Activated CD8-positive, alpha-beta memory T cell treated with anti-CD3 and anti-CD28 coated beads for 24 hours (primary cell): ENCODE data around the gene SC5D.

Source experiments
- DNase-seq: peaks from one replicate; pipeline ENCODE4 v3.0.0-alpha.2; 2020

The SC5D gene

GRCh38 chr11:121292495-121293287, at the start of gene SC5D:
Gene SC5D, plus strand, starts transcription at chr11:121292771. Its CDS starts 10,605 bp downstream, at chr11:121303376.
- DNase-seq, result peak; percentile 96

DNA sequence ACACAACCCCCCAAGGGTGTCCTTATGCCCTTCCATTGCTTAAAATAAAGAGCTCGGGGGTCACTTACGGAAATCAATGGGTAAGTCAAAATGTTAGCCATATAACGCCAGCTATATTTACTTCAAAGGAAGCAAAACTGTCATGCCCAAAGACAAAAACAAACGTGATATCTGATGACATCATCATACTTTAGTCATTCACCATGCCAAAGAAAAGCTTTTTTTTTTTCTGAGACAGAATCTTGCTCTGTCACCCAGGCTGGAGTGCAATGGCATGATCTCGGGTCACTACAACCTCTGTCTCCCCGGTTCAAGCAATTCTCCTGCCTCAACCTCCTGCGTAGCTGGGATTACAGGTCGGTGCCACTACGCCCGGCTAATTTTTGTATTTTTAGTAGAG, 47.7 kb upstream of the SC5D start:
- DNase-seq, result no peak

DNA sequence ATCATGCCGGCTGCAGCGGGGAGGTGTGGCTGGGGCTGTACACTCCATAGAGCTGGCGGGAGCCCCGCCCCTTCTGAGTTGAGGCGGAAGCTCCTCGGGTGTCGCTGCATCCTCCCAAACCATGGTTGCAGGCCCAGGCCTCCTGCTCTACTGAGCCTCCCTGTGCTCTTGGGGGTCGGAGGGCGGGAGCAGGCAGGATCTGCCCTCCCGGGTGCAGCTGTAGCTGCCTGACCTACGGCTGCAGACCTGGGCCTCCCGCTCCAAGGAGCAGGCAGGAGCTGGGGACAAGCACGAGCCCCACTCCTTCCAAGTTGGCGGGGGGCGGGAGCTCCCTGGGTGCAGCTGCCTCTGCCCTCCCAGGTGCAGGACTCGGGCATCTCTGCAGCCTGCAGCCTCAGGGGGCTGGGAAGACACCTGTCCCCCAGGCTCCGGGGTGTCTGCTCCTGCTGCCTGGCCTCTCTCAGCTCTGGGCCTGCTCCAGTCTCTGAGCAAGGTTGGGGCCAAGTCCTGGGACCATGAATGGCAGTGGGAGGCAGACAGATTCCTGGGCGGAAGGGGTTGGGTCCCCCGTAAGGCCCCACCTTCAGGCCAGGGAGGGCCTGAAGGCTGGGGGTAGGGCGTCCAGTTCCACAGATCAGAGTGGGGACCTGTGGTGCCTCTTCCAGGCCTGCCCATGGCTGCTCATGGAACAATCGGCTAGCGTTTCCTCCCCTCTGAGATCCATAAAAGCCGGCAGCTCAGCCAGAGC, 46.4 kb upstream of the SC5D start:
- no peak for DNase-seq

- no peak for DNase-seq
Observed at GRCh38 chr11:121246769-121247035, 45.9 kb upstream of the SC5D start.

GRCh38 chr11:121248496-121248895, 44.1 kb upstream of the SC5D start:
- DNase-seq, result no peak

DNA sequence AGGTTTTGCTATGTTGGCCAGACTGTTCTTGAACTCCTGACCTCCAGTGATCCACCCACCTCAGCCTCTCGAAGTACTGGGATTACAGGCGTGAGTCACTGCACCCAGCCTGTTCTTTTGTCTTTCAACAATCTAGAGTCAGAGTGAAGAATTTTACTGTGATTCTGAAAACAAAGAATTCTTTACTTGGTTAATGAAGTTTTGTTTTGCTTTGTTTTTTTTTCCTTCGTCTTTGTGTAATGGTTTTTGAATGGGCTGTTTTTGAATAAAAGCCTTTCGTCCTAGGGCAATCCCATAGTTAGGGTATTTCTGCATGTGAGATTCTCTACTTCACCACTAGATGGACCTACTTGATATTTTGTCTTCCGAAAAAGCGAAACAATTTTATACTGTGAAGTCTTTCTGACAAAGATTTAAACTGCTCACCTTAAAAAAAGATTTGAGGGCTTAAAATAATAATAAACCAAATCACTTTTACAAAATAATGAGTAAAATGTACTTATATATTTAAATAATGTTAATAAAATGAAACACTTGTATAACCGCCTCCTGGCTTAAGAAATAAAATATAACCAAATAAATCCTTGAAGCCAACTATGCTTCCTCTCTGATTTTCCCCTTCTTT, 43.4 kb upstream of the SC5D start:
- DNase-seq, result no peak

GRCh38 chr11:121250843-121251242, 41.7 kb upstream of the SC5D start:
- no peak for DNase-seq

GRCh38 chr11:121253951-121254350, 38.6 kb upstream of the SC5D start:
- no peak for DNase-seq

GRCh38 chr11:121254756-121255155, 37.8 kb upstream of the SC5D start:
- no peak for DNase-seq

DNA sequence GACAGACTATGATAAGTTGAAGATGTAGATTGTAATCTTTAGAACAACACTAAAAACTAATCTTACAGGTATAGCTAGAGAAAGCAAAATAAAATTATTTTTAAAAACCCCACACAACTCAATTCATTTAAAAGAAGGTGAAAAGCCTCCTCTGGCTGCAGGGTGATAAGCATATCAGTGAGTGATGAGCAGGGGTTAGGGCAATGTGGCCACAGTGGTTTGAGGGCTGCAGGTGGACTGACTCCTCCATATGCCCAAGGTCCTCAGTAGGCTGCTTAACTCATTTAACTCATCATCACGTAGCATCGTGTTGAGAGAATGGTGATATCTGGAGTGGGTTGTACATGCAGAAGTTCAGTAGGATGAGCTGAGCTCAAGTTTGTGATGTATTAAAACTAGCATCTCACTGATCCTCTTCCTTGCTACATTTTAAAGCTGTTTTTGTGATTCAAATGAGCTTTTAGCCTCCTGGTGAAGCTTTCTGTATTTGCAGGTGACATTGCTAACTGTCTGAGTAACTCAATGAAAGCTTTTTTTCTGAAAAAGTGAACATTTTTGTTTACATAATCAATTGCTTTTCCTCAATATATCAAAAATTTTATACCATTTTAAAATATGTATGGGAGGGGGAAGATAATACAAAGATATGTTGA, 37.0 kb upstream of the SC5D start:
- no peak for DNase-seq

- no peak for DNase-seq
Observed at GRCh38 chr11:121257289-121257688, 35.3 kb upstream of the SC5D start.

GRCh38 chr11:121257976-121258375, 34.6 kb upstream of the SC5D start:
- no peak for DNase-seq

DNA sequence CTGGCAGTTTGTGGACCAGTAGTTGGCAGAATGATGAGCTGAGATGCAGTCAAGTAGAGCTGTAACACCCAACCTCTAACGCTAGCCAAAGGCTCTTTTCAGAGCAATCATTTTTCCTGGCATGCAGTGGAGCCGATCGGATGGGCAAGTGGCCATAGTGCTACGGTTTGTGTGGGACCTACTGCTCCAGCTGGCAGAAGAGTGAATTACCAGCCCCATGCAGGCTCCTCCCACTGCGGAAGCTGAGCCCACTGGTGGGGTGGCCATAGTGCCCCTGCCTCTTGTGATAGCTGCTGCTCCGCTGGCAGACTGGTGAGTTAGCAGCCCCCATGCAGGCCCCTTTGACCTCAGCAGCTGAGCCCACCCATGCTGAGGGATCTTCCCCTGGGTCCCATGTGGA, 27.0 kb upstream of the SC5D start:
- no peak for DNase-seq

- no peak for DNase-seq
Observed at GRCh38 chr11:121268581-121268980, 24.0 kb upstream of the SC5D start.

DNA sequence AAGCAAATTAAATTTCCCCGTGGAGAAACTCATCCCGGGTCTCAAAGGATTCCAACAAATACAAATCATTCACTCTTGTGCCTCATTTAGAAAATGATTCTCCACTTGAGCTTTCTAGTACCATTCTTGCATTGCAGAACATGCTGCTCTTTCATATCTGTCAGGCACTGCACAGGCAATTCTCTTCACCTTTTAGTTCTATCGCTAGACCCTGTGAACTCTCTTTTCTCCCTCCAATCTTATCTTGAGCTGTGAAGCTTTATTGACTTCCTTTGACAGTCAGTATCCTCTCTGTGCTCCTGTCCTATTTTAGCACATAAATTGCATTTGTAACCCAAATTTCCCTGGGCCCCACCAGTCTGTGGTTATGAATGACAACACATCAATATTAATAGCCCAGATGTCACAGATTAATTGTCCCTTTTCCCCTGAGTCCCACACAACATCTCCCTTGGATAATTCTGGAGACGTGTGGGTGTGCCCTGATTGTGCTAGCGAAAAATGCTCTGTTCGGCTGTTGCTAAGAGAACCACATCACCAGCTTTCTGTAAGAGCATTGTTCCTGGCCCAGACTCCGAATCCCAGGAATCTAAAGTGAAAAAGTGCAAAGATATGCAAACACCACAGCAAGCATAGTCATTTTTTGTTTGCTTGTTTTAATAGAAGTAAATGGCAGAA, 22.4 kb upstream of the SC5D start:
- DNase-seq, result no peak

- no peak for DNase-seq
Observed at GRCh38 chr11:121274332-121274991, 18.1 kb upstream of the SC5D start.

DNA sequence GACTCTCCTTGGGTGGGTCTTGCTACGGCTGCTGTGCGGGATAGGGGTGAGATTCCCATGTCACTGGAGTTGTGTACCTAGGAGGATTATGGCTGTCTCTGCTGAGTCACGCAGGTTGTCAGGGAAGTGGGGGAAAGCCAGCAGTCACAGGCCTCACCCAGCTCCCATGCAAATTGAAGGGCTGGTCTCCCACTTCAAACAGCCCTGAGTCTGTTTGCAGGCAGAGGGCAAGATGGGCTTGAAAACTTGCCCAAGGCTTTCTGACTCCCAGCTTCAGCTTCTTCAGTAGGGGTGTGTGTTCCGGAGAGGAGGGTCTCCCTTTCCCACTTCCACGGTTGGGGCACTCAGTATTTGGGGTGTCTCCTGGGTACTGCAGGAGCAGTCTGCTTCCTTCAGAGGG, 10.9 kb upstream of the SC5D start:
- no peak for DNase-seq

DNA sequence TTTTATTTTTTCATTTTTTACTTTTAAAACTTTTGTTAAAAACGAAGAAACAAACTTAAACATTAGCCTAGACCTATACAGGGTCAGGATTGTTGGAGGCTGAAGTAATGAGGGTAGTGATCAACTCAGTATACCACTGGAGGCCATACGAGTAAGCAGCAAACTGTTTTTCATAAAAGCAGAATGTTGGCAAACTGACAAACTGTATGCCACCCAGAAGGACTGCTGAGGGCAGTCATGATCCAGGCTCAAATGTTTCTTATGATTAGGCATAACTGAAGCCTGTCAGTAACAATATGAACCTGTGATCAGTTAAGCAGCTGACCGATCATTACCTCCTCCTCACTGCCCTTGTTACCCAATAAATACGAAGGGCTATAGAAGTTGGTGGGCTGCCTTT, 10.2 kb upstream of the SC5D start:
- DNase-seq, result no peak

- DNase-seq, result no peak
Observed at GRCh38 chr11:121282886-121283502, 9.6 kb upstream of the SC5D start.

DNA sequence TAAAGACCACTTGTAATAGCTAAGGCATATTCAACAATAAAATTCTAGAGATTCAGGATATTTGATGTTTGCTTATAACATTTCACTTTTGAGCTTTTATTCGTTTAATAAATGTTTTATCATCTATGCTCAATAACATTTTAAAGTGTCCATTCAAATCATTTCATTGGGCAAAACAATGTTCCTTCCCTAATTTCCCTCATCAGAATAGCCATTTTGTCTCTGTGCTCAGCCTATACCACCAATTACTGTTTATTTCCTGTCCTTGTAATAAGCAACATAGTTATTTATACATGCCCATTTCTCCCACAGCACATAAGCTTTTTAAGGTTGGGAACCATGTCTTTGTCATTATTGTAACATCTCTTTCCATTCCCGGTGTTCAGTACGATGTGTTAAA, 1.3 kb upstream of the SC5D start:
- no peak for DNase-seq

- no peak for DNase-seq
Observed at GRCh38 chr11:121291896-121292494, 576 bp upstream of the SC5D start.

DNA sequence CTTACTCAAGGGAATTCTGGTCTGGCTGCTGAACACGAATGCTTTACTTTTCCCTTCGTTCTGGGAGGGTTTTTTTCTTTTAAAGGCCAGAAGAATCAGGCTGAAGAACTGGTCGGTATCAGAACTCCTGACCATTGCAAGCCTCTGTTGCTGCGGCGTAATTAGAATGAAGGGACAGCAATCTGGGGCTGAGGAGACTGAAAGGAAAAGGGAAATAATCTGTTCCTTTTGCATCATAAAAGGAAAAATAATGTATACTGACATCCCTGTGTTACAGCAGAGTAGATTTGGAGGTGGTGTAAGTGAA, 670 bp downstream of the SC5D start:
- no peak for DNase-seq
